K562 (cell line): ENCODE measurements around the gene LY6G6F. TPM values are rescaled to one million over a fixed set of nuclear protein-coding genes. Genes with fewer than 3 reads are reported as not detected.

Source experiments
- ARID1B ChIP-seq: fragments of 450-650 bp; IDR thresholded peaks from 2 replicates; pipeline ENCODE4 v1.6.1; 2016; ENCODE audit warnings: antibody characterized with exemption, mild to moderate bottlenecking, inconsistent platforms
- ATF1 ChIP-seq, 2 experiments: fragments of 450-650 bp in 1 of 2; IDR thresholded peaks; 2 replicates each; pipeline ENCODE4 v1.6.1; 2016; ENCODE audit warnings: missing compliant biosample characterization in 1 of 2, missing genetic modification characterization in 1 of 2
- C11orf30 ChIP-seq: fragments of 450-650 bp; IDR thresholded peaks from 2 replicates; pipeline ENCODE4 v1.6.1; 2016; ENCODE audit warnings: low read depth, mild to moderate bottlenecking
- CHCHD3 ChIP-seq: fragments of 250-450 bp; sonication (Bioruptor Pico); IDR thresholded peaks from 2 replicates; pipeline ENCODE4 v2.1.2; 2022; ENCODE audit warnings: mild to moderate bottlenecking
- DIDO1 ChIP-seq: fragments of 450-650 bp; IDR thresholded peaks from 2 replicates; pipeline ENCODE4 v1.6.1; 2016; ENCODE audit warnings: low read depth, missing biosample characterization, missing genetic modification characterization
- E2F6 ChIP-seq, 2 experiments: IDR thresholded peaks; 2 replicates each; pipeline ENCODE4 v1.6.1; 2011; ENCODE audit warnings: borderline replicate concordance in 1 of 2, control low read depth in 1 of 2, low read depth in 1 of 2, low read length in 1 of 2, mild to moderate bottlenecking in 1 of 2, mixed read lengths in 1 of 2, moderate library complexity in 1 of 2; ENCODE audit not compliant: insufficient read depth in 1 of 2, insufficient read length in 1 of 2, poor library complexity in 1 of 2, severe bottlenecking in 1 of 2; ENCODE audit errors: extremely low read depth in 1 of 2
- ESRRB ChIP-seq: fragments of 250-450 bp; sonication (Bioruptor Pico); IDR thresholded peaks from 2 replicates; pipeline ENCODE4 v1.5.0; 2020; ENCODE audit warnings: mild to moderate bottlenecking, moderate library complexity, borderline replicate concordance
- GMEB1 ChIP-seq: fragments of 250-450 bp; sonication (Bioruptor Pico); IDR thresholded peaks from 2 replicates; pipeline ENCODE4 v1.4.0; 2020; ENCODE audit warnings: mild to moderate bottlenecking
- HDAC8 ChIP-seq: fragments of 450-650 bp; IDR thresholded peaks from 2 replicates; pipeline ENCODE4 v1.6.1; 2016; ENCODE audit warnings: mild to moderate bottlenecking, missing genetic modification characterization, moderate library complexity, missing compliant biosample characterization
- MAZ ChIP-seq, 2 experiments: fragments of 450-650 bp in 1 of 2; sonication (generic) in 1 of 2; formaldehyde crosslinking; IDR thresholded peaks in 1 of 2; conservative IDR thresholded peaks in 1 of 2; 2 replicates each; pipeline versions ENCODE4 v1.4.0 to v1.5.0; 2020; ENCODE audit warnings: mild to moderate bottlenecking in 1 of 2, missing genetic modification reagents in 1 of 2
- MTA2 ChIP-seq: fragments of 450-650 bp; IDR thresholded peaks from 2 replicates; pipeline ENCODE4 v1.6.1; 2016; ENCODE audit warnings: low read depth
- NCOA2 ChIP-seq, 2 experiments: fragments of 450-650 bp; IDR thresholded peaks; 2 replicates each; pipeline ENCODE4 v1.6.1; 2018; ENCODE audit warnings: mild to moderate bottlenecking in 2 of 2, moderate library complexity in 1 of 2; ENCODE audit not compliant: partially characterized antibody in 2 of 2
- NRF1 ChIP-seq, 2 experiments: fragments of 450-650 bp; IDR thresholded peaks in 1 of 2; conservative IDR thresholded peaks in 1 of 2; 2 replicates each; pipeline ENCODE4 v1.6.1; 2014; ENCODE audit warnings: mild to moderate bottlenecking in 2 of 2
- PHF20 ChIP-seq: fragments of 450-650 bp; IDR thresholded peaks from 2 replicates; pipeline ENCODE4 v1.6.1; 2018; ENCODE audit not compliant: partially characterized antibody
- SETDB1 ChIP-seq: IDR thresholded peaks from one replicate; pipeline ENCODE4 v1.6.1; 2012; ENCODE audit warnings: low read length, control low read depth, inconsistent platforms
- SMAD1 ChIP-seq: fragments of 150-350 bp; IDR thresholded peaks from 2 replicates; pipeline ENCODE4 v1.6.1; 2014; ENCODE audit warnings: low read length, low read depth; ENCODE audit not compliant: partially characterized antibody
- SNRNP70 ChIP-seq: fragments of 200-400 bp; formaldehyde crosslinking; optimal IDR thresholded peaks from 2 replicates; pipeline ENCODE3; 2017; ENCODE audit warnings: low read depth, low read length
- polyA plus RNA-seq, 8 experiments: library from polyadenylated mRNA; depleted of rRNA in 4 of 8; stranded (reverse) in 5 of 8; unstranded in 3 of 8; fragments of >200 nt; fragmentation: Nextera tagmentation in 2 of 8; fragmentation: Illumina TruSeq in 1 of 8; extraction: Ambion mirVana in 2 of 8; extraction: Trizol in 1 of 8; gene quantifications; 2 replicates each; pipeline versions ENCODE4 v1.2.1 to v1.2.3, GENCODE V29; 2011 to 2014; ENCODE audit warnings: inconsistent platforms in 1 of 8, missing spikeins in 1 of 8
- total RNA-seq, 7 experiments: library from RNA; depleted of rRNA in 6 of 7; stranded (reverse); fragments of >200 nt in 6 of 7; fragmentation: Illumina TruSeq in 2 of 7; extraction: Trizol in 2 of 7; gene quantifications; 2 replicates each; pipeline versions ENCODE4 v1.2.1 to v1.2.3, GENCODE V29; 2011 to 2021; ENCODE audit warnings: low replicate concordance in 1 of 7
- TF ChIP-seq, protein P1 (sequence below): fragments of 250-450 bp; sonication (Bioruptor Pico); IDR thresholded peaks from 2 replicates; pipeline ENCODE4 v1.8.0; 2021; ENCODE audit warnings: mild to moderate bottlenecking, moderate library complexity
- TF ChIP-seq, protein P2 (sequence below): sonication (generic); formaldehyde crosslinking; IDR thresholded peaks from 2 replicates; pipeline ENCODE4 v1.8.0; 2022; ENCODE audit warnings: mild to moderate bottlenecking, low read depth, missing genetic modification reagents
- TF ChIP-seq, protein P3 (sequence below), 2 experiments: fragments of 450-650 bp; conservative IDR thresholded peaks; 2 replicates each; pipeline ENCODE4 v1.6.1; 2017; ENCODE audit warnings: mild to moderate bottlenecking in 2 of 2, moderate library complexity in 2 of 2

Gene LY6G6F
- total and polyA plus RNA-seq, 9 of the 15 experiments (the other 6 are each of a cell fraction or from before 2014, with no cell fraction given): 0.14 to 0.50 (median 0.28) TPM; not detected in 2

- TF ChIP-seq, protein P1, sequence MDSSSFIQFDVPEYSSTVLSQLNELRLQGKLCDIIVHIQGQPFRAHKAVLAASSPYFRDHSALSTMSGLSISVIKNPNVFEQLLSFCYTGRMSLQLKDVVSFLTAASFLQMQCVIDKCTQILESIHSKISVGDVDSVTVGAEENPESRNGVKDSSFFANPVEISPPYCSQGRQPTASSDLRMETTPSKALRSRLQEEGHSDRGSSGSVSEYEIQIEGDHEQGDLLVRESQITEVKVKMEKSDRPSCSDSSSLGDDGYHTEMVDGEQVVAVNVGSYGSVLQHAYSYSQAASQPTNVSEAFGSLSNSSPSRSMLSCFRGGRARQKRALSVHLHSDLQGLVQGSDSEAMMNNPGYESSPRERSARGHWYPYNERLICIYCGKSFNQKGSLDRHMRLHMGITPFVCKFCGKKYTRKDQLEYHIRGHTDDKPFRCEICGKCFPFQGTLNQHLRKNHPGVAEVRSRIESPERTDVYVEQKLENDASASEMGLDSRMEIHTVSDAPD (CRISPR knock-in tag): no peak
- no peak for TF ChIP-seq PHF20
- TF ChIP-seq ESRRB: peak; percentile 53; the same call in 1 of the 2 replicates
- TF ChIP-seq SMAD1: peak; percentile 95
- TF ChIP-seq GMEB1 (CRISPR knock-in tag): peak; percentile 24; the same call in 1 of the 2 replicates
- no peak for TF ChIP-seq ATF1 (CRISPR knock-in tag; IDR thresholded peaks at IDR 0.05)
- peak; percentile 69 for TF ChIP-seq ATF1 (tag; IDR thresholded peaks at IDR 0.05)
- TF ChIP-seq C11orf30: no peak
- TF ChIP-seq MAZ (CRISPR knock-in tag; conservative IDR thresholded peaks at IDR 0.05 in 1 of 2, IDR thresholded peaks at IDR 0.05 in 1 of 2): peak; percentile 96 to 100
- TF ChIP-seq, protein P2, sequence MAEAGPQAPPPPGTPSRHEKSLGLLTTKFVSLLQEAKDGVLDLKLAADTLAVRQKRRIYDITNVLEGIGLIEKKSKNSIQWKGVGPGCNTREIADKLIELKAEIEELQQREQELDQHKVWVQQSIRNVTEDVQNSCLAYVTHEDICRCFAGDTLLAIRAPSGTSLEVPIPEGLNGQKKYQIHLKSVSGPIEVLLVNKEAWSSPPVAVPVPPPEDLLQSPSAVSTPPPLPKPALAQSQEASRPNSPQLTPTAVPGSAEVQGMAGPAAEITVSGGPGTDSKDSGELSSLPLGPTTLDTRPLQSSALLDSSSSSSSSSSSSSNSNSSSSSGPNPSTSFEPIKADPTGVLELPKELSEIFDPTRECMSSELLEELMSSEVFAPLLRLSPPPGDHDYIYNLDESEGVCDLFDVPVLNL: peak; percentile 83
- no peak for TF ChIP-seq MTA2
- TF ChIP-seq CHCHD3 (CRISPR knock-in tag): peak; percentile 95
- peak; percentile 39 to 54; a peak in 3 of 4 replicates for TF ChIP-seq NRF1 (conservative IDR thresholded peaks at IDR 0.05 in 1 of 2, IDR thresholded peaks at IDR 0.05 in 1 of 2)
- 0 out of 2 replicates have a peak, but pooled peaks have one; percentile 46 for TF ChIP-seq HDAC8 (tag)
- TF ChIP-seq NCOA2 (IDR thresholded peaks at IDR 0.05; ENCODE audit: partially characterized antibody in 2 of 2): no peak
- TF ChIP-seq, protein P3, sequence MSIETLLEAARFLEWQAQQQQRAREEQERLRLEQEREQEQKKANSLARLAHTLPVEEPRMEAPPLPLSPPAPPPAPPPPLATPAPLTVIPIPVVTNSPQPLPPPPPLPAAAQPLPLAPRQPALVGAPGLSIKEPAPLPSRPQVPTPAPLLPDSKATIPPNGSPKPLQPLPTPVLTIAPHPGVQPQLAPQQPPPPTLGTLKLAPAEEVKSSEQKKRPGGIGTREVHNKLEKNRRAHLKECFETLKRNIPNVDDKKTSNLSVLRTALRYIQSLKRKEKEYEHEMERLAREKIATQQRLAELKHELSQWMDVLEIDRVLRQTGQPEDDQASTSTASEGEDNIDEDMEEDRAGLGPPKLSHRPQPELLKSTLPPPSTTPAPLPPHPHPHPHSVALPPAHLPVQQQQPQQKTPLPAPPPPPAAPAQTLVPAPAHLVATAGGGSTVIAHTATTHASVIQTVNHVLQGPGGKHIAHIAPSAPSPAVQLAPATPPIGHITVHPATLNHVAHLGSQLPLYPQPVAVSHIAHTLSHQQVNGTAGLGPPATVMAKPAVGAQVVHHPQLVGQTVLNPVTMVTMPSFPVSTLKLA (conservative IDR thresholded peaks at IDR 0.05): no peak
- TF ChIP-seq SNRNP70: no peak
- no peak for TF ChIP-seq SETDB1
- TF ChIP-seq ARID1B: no peak
- no peak for TF ChIP-seq DIDO1 (tag)
- TF ChIP-seq E2F6 (IDR thresholded peaks at IDR 0.05; ENCODE audit: borderline replicate concordance in 1 of 2, extremely low read depth in 1 of 2, insufficient read depth in 1 of 2, insufficient read length in 1 of 2, low read depth in 1 of 2, low read length in 1 of 2, poor library complexity in 1 of 2, severe bottlenecking in 1 of 2): peak in 1 of 2 experiments; percentile 50
Observed at GRCh38 chr6:31736021-31736767, 29.5 kb downstream of the LY6G6F start, which contains the start of gene CLIC1 (continued).
